Adrenal gland (tissue), 5 donors: Measurements from ENCODE around the gene KIF4A.

Experiments
- CTCF ChIP-seq, 6 experiments: fragments of 450-650 bp in 4 of 6; fragments of 200-600 bp in 2 of 6; sonication (generic) in 1 of 6; IDR thresholded peaks; 1 replicate in 5 of 6; 2 replicates in 1 of 6; pipeline versions ENCODE4 v1.5.1 to v1.8.0; 2016 to 2021; ENCODE audit warnings: antibody characterized with exemption in 6 of 6, mild to moderate bottlenecking in 2 of 6, moderate library complexity in 1 of 6
- POLR2A ChIP-seq, 2 donors: fragments of 450-650 bp; IDR thresholded peaks; one replicate each; pipeline ENCODE4 v1.6.1; 2017; ENCODE audit warnings: antibody characterized with exemption in 2 of 2, mild to moderate bottlenecking in 2 of 2, moderate library complexity in 1 of 2
- donor health status: DM: no; HTN: no; CAD: no.

- TF ChIP-seq POLR2A (IDR thresholded peaks at IDR 0.05) (no peak), CTCF (IDR thresholded peaks at IDR 0.05) (no peak)
These were observed 166.4 kb downstream of the KIF4A start for GRCh38 chrX:70456256-70456655.
